Glutamatergic neuron (in vitro differentiated cells): Measurements from ENCODE around the gene VEGFC. TPM values are rescaled to one million over a fixed set of nuclear protein-coding genes. Genes with fewer than 3 reads are reported as not detected.
A peak's percentile ranks its signal among the peaks of the same experiment; 100 is the strongest.

ENCODE experiments used
- DNase-seq: peaks from one replicate; pipeline ENCODE4 v3.0.0; 2022
- H3K27ac Mint-ChIP-seq: one replicate; pipeline ENCODE4 v1.8.0; 2020; ENCODE audit warnings: mild to moderate bottlenecking, mixed read lengths, inconsistent platforms; ENCODE audit not compliant: unreplicated experiment
- H3K27me3 Mint-ChIP-seq: one replicate; pipeline ENCODE4 v1.8.0; 2020; ENCODE audit warnings: mild to moderate bottlenecking, moderate library complexity, mixed read lengths, inconsistent platforms; ENCODE audit not compliant: unreplicated experiment
- H3K36me3 Mint-ChIP-seq: one replicate; pipeline ENCODE4 v1.8.0; 2020; ENCODE audit warnings: mild to moderate bottlenecking, mixed read lengths, inconsistent platforms; ENCODE audit not compliant: unreplicated experiment
- H3K4me1 Mint-ChIP-seq: one replicate; pipeline ENCODE4 v1.8.0; 2020; ENCODE audit warnings: mild to moderate bottlenecking, low read depth, mixed read lengths, inconsistent platforms; ENCODE audit not compliant: unreplicated experiment
- H3K4me3 Mint-ChIP-seq: one replicate; pipeline ENCODE4 v1.8.0; 2020; ENCODE audit warnings: mild to moderate bottlenecking, mixed read lengths, inconsistent platforms; ENCODE audit not compliant: unreplicated experiment
- H3K9me3 Mint-ChIP-seq: one replicate; pipeline ENCODE4 v1.8.0; 2020; ENCODE audit warnings: mild to moderate bottlenecking, moderate library complexity, mixed read lengths, inconsistent platforms; ENCODE audit not compliant: unreplicated experiment
- total RNA-seq: library from RNA; stranded (reverse); fragmentation: NEBNext Ultra II Directional; extraction: Animal tissue kit (Norgen Biotek cat#: 25700); gene quantifications from one replicate; pipeline ENCODE4 v1.2.1, GENCODE V29; 2021; ENCODE audit not compliant: unreplicated experiment
- TF ChIP-seq, protein P1 (sequence below): fragments of 200-600 bp; sonication (generic); IDR thresholded peaks from one replicate; pipeline ENCODE4 v1.5.0; 2021; ENCODE audit not compliant: partially characterized antibody, unreplicated experiment

VEGFC gene
- total RNA-seq, 1 donor from 2014 or later, result not detected

DNA sequence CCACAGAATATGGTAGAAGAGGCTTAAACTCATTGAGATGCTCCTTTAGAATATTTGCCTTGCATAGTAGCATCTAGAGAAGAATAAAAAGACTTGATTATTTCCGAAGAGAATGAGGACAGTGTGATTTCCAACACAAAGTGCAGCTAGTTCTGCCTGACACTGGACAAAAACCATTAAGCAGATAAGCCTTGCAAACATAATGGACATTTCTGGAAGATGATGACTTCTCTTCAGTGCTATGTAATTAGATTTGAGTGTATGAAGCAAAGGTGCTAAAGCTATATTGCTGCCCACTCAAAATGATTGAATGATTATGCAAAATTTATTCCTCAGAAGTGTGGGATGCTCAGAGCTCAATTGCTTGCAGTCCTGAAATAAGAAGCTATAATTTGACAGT is 156.4 kb downstream of the VEGFC start:
- Mint-ChIP-seq H3K9me3 (no peaks in the 10 kb centered on the region), H3K27ac (peak overlapping the region; percentile 94), H3K4me3 (peak overlapping the region; percentile 30), H3K36me3 (no peaks in the 10 kb centered on the region), H3K27me3 (peaks cover 5% of the 10 kb centered on the region), H3K4me1 (peaks cover 4% of the 10 kb centered on the region)
- DNase-seq, result no peak
- TF ChIP-seq, protein P1, sequence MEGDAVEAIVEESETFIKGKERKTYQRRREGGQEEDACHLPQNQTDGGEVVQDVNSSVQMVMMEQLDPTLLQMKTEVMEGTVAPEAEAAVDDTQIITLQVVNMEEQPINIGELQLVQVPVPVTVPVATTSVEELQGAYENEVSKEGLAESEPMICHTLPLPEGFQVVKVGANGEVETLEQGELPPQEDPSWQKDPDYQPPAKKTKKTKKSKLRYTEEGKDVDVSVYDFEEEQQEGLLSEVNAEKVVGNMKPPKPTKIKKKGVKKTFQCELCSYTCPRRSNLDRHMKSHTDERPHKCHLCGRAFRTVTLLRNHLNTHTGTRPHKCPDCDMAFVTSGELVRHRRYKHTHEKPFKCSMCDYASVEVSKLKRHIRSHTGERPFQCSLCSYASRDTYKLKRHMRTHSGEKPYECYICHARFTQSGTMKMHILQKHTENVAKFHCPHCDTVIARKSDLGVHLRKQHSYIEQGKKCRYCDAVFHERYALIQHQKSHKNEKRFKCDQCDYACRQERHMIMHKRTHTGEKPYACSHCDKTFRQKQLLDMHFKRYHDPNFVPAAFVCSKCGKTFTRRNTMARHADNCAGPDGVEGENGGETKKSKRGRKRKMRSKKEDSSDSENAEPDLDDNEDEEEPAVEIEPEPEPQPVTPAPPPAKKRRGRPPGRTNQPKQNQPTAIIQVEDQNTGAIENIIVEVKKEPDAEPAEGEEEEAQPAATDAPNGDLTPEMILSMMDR, result no peak

DNA sequence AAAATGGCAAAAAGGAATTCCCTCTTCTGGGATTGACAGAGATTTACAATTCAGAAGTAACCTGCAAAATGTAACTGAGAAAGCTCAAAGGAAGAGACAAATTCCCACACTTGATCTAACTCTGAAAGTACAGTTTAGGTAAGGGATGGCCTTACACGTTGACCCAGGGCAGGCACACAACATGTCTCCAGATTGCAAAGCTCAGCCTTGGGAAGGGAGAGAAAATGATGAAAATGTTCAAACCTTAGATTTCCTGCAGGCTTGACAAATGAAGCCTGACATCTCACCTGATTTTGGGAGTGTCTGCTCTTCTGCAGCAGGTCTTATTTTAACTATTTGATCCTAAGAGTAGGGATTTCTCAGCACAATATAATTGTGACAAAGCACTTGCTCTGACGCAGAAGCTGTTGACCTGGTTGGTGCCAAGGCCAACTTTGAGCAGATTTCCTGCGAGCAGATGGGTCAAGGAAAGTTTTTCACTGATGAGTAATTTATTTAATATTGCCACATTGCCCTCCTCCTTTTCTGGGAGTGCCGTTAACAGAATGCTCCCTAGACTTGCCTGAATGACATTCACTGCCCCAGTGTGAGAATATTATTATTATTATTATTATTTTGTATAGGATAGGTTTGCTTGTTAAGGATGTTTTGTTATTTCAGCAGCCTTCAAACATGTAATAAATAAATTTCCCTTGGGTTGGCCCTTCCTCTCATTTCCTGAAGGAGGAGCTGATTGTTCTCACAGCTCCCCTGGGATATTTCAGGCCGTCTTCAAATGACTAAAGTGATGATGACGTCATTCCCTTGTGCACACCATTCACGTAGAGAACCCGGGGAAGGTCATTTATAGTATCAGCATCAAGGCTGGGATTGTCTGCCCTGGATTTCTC is 157.1 kb downstream of the VEGFC start:
- Mint-ChIP-seq H3K4me1 (peaks cover 4% of the 10 kb centered on the region), H3K27ac (peak overlapping the region; percentile 94), H3K36me3 (no peaks in the 10 kb centered on the region), H3K27me3 (peaks cover 5% of the 10 kb centered on the region), H3K9me3 (no peaks in the 10 kb centered on the region), H3K4me3 (peak overlapping the region; percentile 30)
- no peak for DNase-seq
- TF ChIP-seq, protein P1, result no peak
